CD4-positive, alpha-beta T cell treated with Interleukin-17A for 4 hours (primary cell): ENCODE measurements around the gene HS3ST4.

Experiments used
- DNase-seq: peaks from one replicate; pipeline ENCODE4 v3.0.0-alpha.2; 2020; ENCODE audit warnings: mixed read lengths

HS3ST4 gene

DNA sequence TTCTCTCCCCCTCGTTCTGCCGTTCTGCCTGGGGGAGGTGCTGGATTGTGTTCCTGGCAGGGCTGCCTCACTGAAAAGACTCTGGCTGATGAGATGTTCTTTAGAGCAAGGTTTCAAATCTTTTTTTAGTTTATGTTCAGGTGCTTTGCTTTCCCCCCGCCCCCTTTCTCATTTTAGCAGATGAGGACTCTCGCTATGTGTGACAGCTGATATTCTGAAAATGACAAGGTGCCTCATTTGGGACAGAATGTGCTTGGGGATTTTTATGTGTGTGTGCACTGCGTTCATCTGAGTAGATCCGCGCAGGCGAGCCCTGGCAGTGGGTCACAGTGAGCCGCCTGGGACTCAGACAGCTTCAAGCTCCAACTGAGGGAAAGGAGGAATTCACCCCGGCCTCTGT, 205.9 kb downstream of the HS3ST4 start:
- DNase-seq = no peak

DNA sequence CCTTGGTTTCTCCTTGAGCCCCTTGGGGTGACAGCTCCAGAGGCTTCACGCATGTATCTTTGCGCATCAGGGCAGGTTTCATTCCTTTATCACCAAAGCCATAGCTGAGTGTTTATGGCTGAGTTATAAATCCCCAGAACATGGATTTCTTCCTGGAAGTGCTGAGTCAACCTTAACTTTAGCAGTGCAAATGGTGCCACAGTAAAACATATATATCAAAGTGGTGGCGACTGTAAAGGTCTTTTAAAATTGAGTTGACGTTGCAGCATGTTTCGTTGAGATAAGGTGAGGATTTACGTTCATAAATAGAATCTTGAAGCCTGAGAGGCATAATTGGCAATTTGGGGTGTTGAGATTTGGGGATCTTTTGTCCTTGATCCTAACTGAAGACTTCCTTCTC, 214.1 kb downstream of the HS3ST4 start:
- no peak for DNase-seq

DNA sequence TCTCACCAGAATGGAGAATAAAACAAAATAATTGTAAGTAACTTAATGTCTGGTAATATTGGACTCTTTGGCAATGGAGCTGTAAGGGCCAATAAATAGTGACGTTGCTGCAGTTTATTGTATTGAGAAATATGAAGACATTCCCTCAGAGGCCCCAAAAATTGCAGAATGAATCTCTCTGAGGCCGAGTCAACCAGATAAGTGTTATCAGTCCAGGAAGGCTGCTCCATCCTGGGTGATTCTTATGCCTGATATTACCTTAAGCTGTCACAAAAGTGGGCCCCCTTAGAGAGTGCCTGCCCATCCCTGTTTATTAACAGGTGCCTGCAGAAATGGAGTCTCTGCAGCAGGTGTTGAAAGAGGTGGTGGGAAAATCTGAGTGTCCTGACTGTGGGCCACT, 219.2 kb downstream of the HS3ST4 start:
- no peak for DNase-seq

DNA sequence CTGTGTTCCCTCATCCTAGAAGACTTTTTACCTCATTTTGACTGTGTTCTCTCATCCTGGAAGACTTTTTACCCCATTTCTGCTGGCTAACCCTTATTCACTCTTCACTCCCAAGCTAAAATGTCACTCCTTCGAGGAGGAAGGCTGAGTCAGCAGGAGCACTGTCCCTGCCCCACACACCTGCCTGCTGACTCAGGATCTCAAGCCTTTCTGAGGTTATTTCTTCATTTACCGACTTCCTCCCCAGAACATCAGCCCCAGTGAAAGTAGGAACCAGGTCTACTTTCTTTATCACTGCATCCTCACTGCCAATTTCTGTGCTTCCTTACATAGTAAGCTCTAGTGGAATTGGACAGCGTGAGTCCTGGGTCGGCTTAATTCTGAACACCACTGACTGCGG, 220.6 kb downstream of the HS3ST4 start:
- DNase-seq = no peak

DNA sequence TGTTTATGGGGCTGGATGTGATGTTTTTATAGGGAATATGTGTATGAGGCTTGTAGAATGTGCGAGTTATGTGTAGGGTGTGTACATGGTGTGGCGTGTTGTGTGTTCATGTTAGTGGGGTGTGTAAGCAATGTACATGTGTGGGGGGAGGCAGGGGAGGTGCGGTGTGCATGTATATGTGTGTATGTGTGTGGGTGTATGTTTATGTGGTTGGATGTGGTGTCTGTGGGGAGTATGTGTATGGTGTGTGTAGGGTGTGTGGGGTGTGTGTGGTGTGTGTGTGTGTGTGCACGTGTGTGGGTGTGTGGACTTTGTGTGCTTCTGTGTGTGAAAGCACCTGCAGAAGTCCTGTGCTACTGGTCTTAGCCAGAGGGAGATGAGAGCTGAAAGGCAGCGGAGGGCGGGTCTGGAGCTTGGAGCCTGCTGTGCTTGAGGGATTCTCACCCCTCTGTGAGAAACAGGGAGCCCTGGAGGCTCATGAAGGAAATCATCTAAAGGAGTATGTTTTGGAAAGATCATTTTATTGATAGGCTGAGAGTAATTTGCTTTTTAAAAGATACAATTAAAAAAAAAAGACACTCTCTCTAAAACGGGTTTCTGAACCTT, 222.7 kb downstream of the HS3ST4 start:
- no peak for DNase-seq

GRCh38 chr16:25916037-25916436, 224.3 kb downstream of the HS3ST4 start:
- no peak for DNase-seq

DNA sequence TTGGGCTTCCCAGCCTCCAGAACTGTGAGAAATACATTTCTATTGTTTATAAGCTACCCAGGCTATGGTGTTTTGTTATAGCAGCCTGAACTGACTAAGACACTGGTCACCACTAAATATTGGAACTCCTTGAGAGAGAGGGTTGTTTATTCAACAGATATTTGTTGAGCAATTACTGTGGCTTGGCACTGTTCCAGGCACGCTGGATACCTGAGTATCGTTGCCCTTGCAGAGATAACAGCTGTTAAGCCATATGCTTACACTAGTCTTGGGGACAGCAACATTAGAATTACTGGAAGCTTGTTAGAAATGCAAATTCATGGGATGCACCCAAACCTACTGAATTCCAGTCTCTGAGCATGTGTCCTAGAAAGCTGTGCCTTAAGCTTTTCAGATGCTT, 230.7 kb downstream of the HS3ST4 start:
- no peak for DNase-seq

DNA sequence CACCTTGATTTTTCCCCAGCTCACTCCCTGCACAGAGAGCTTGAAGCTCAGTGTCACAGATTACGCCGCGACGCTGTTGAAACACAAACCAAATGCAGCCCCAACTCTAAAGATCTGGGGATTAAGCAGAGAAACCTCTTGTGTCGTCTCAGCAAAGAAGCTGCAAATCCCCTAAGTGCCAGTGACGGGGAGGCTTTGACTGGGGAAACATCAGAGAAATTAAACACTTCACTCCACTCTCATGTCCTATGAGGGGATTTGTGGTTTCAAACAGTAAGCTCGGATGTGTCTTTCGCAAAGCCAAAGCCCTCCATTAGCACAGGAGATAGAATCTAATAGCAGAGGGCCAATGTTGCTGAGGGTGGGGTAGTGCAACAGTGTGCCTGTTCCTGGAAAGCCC, 233.7 kb downstream of the HS3ST4 start:
- no peak for DNase-seq

DNA sequence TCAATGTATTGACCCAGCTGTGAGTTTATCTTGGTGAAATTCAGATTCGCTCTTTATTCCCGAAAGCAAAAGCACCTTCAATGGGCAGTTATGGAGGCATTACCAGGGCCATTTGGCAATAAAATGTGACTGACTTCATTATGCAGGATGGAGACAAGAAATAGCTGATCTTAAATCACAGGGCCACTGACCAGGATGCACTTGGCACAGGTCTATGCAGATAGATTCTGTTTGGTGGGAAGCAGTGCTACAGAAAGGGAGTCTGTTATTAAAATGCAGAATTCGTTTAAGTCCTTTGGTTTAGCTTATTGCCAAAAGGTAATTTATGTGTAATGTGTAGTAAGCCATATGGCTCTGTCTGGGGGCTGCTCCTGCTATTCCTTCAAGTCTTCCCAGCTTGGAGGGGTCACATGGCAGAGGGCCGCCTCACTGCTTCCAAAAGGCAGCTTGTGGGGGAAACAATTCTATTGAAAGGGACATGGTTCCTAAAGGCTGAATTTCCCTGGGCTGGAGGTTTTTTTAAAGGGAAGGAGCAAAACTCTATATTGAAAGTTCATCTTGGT, 239.8 kb downstream of the HS3ST4 start:
- no peak for DNase-seq

DNA sequence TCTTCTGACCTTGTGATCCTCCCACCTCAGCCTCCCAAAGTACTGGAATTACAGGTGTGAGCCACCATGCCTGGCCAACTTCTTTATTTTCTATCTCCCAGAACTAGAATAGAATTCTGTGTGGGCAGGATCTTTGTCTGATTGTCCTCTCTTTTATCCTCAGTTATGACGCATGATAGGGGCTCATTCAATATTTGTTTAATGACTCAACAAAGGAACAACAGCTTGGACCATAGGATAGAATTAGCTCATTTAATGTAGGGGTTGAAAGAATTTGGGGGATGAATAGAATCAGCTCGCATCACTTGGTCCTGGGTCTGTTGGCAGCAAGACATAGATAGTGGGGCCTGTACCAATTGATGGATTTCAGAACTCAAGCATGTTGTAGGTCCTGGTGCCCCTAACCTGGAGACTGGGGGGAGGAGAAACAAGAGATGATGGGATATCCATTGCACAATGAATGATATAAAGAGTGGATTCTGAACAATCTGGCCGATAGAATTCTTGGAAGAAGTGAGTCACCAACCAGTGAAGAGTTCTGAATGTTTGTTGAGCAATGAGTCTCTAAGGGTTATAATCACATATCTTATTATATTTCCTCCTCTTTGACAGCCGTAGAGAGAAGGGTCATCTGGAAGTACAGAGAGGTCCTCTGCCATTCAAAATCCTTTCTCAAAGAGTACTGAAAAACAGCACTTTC, 250.2 kb downstream of the HS3ST4 start:
- DNase-seq = no peak

DNA sequence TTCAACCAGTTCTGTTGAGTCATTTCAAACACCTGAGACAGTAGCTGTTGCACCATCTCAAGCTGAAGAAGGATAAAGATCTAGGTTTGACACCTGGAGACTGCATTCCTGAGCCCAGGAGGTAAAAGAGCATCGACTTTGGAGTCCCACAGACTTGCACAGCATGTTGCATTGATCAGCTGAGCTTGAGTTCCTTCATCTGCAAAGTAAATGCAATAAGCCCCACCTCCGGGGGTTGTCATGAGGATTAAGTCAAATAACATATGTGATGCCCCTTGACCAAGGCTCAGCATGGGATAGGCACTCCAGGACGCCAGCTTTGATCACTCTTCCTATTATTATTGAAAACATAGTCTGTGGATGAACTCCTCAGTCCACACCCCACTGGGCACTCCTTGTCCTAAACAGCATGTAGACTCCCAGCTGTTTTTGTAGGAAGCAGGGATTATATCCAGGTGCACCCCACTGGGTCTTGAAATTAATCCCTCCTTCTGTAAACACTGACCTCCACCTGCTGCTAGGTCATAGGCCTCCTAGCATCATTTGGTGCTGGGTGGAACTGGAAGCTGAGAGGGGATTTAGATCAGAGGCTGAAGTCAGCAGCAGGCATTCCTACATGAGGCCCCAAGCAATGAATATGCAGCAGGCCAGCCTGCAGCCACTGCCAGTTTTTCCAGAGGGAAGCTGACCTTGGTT, 259.0 kb downstream of the HS3ST4 start:
- DNase-seq = no peak

DNA sequence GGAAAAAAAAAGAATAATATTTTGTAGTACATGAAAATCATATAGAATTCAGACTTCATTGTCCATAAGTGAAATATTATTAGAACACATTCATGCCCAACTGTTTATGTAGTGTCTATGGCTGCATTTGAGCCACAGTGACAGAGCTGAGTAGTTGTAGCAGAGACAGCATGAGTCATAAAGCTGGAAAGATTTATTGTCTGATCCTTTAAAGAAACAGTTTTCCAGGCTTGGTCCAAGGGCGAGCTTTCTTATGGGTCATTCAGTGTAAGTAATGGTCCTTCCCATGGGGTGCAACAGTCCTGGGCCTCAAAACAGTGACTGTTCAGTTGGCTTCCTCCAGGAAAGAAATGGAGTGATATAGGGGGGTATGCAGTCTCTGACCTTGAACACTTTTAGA, 260.2 kb downstream of the HS3ST4 start:
- no peak for DNase-seq

- no peak for DNase-seq
These were observed 261.2 kb downstream of the HS3ST4 start for GRCh38 chr16:25952983-25953382.

- no peak for DNase-seq
These were observed 265.9 kb downstream of the HS3ST4 start for GRCh38 chr16:25957707-25958106.

- DNase-seq = no peak
These were observed 267.5 kb downstream of the HS3ST4 start for GRCh38 chr16:25959221-25959620.

- DNase-seq = no peak
These were observed 274.7 kb downstream of the HS3ST4 start for GRCh38 chr16:25966172-25967097.

GRCh38 chr16:25977121-25977520, 285.4 kb downstream of the HS3ST4 start:
- DNase-seq = no peak

GRCh38 chr16:25978218-25978617, 286.5 kb downstream of the HS3ST4 start:
- DNase-seq = no peak

DNA sequence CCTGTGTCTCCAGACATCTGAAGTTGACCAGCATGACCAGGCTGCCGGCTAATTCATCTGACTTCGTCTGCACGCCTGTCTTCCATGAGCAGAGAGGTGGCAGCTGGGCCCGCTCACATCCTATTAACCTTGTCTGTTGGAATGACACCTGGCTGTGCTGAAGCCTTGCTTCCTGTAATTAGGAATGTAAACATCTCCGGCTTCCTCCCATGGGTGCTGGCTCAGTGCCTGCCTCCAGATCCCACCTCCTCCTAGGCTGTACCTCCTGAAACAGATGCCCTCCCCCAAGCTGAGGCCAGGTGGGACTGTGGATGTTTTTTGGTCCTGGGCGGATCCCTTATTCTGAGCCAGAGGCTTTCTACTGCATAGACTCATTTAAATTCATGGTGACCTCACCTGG, 296.3 kb downstream of the HS3ST4 start:
- DNase-seq = no peak

- DNase-seq = no peak
These were observed 297.1 kb downstream of the HS3ST4 start for GRCh38 chr16:25988882-25989281.

- DNase-seq = no peak
These were observed 304.3 kb downstream of the HS3ST4 start for GRCh38 chr16:25996052-25996451.

DNA sequence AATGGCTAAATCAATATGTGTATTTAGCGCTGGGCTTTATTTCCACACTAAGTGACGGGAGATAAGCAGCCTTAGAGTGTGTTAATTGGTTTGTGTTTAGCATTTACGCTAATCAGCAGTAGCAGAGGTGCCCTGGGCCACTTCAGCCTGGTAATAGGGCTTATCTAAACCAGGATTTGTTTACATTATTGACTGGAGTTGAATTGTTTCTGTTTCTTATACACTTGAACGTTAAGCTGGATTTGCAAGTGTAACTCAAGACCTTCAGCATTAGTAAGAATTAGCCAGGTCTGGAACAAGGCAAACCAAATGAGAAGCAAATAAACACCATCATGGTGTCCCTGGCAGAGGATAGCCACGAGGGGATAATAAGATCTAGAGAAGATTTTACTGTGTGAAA, 313.6 kb downstream of the HS3ST4 start:
- DNase-seq = no peak

- DNase-seq = no peak
These were observed 320.6 kb downstream of the HS3ST4 start for GRCh38 chr16:26012376-26012775.
